GM23338 (cell line): ENCODE measurements around the gene ADAMTS4. TPM values are rescaled to one million over a fixed set of nuclear protein-coding genes. Genes with fewer than 3 reads are reported as not detected.

Experiments
- CTCF ChIP-seq, 2 experiments: fragments of 200-600 bp in 1 of 2; sonication (generic) in 1 of 2; conservative IDR thresholded peaks; 2 replicates each; pipeline versions ENCODE4 v1.5.1 to v1.6.1; 2016 to 2017; ENCODE audit warnings: antibody characterized with exemption in 2 of 2, low read depth in 2 of 2, mild to moderate bottlenecking in 2 of 2, moderate library complexity in 1 of 2
- ETS1 ChIP-seq: IDR thresholded peaks from 2 replicates; pipeline ENCODE4 v1.6.1; 2016; ENCODE audit warnings: antibody characterized with exemption
- EZH2 ChIP-seq: fragments of 200-600 bp; sonication (generic); IDR thresholded peaks from one replicate; pipeline ENCODE4 v1.8.0; 2017; ENCODE audit warnings: antibody characterized with exemption, mild to moderate bottlenecking, low read depth; ENCODE audit not compliant: unreplicated experiment
- EZH2phosphoT487 ChIP-seq: fragments of 200-600 bp; sonication (generic); IDR thresholded peaks from one replicate; pipeline ENCODE4 v1.8.1; 2018; ENCODE audit warnings: antibody characterized with exemption; ENCODE audit not compliant: unreplicated experiment
- NANOG ChIP-seq: IDR thresholded peaks from 2 replicates; pipeline ENCODE4 v1.6.1; 2016; ENCODE audit warnings: antibody characterized with exemption, borderline replicate concordance
- POLR2AphosphoS5 ChIP-seq: IDR thresholded peaks from 2 replicates; pipeline ENCODE4 v1.6.1; 2016; ENCODE audit warnings: antibody characterized with exemption, low read depth
- REST ChIP-seq: IDR thresholded peaks from one replicate; pipeline ENCODE4 v1.6.1; 2018; ENCODE audit warnings: antibody characterized with exemption; ENCODE audit not compliant: unreplicated experiment
- STAT1 ChIP-seq: IDR thresholded peaks from one replicate; pipeline ENCODE4 v1.6.1; 2016; ENCODE audit warnings: antibody characterized with exemption; ENCODE audit not compliant: unreplicated experiment
- ZNF114 ChIP-seq: fragments of 250-450 bp; sonication (Bioruptor Pico); IDR thresholded peaks from 2 replicates; pipeline ENCODE4 v1.5.0; 2020; ENCODE audit warnings: mild to moderate bottlenecking, moderate library complexity
- ZNF331 ChIP-seq: fragments of 250-450 bp; sonication (Bioruptor Pico); IDR thresholded peaks from 2 replicates; pipeline ENCODE4 v1.5.0; 2020; ENCODE audit warnings: low read depth, mild to moderate bottlenecking, moderate library complexity
- ZNF462 ChIP-seq: fragments of 250-450 bp; sonication (Bioruptor Pico); IDR thresholded peaks from 2 replicates; pipeline ENCODE4 v1.5.0; 2020; ENCODE audit warnings: mild to moderate bottlenecking, moderate library complexity
- polyA plus RNA-seq: library from polyadenylated mRNA; unstranded; fragments of >200 nt; fragmentation: Nextera tagmentation; extraction: Ambion mirVana; gene quantifications from 2 replicates; pipeline ENCODE4 v1.2.1, GENCODE V29; 2016
- total RNA-seq: library from RNA; depleted of rRNA; stranded (reverse); fragments of >200 nt; shearing (Covaris generic); gene quantifications from 2 replicates; pipeline ENCODE4 v1.2.3, GENCODE V29; 2014

ADAMTS4 gene
- total and polyA plus RNA-seq, 2 experiments from 2014 or later, result 1.3 to 5.2 TPM

GRCh38 chr1:161175771-161176453 is 22.9 kb downstream of the ADAMTS4 start (continued):
- TF ChIP-seq ZNF462, result no peak
- TF ChIP-seq STAT1, result no peak
- no peak for TF ChIP-seq CTCF (conservative IDR thresholded peaks at IDR 0.05; ENCODE audit: low read depth in 2 of 2)
- no peak for TF ChIP-seq REST
- no peak for TF ChIP-seq POLR2AphosphoS5
- TF ChIP-seq NANOG, result no peak
- no peak for TF ChIP-seq ZNF114 (CRISPR knock-in tag)
- no peak for TF ChIP-seq EZH2
- no peak for TF ChIP-seq ETS1
- TF ChIP-seq ZNF331 (CRISPR knock-in tag), result no peak
- no peak for TF ChIP-seq EZH2phosphoT487
